GM23338 (cell line): Measurements from ENCODE around the gene LTBP4. TPM values are rescaled to one million over a fixed set of nuclear protein-coding genes. Genes with fewer than 3 reads are reported as not detected.

Experiments
- ATAC-seq: fragments of 200-7000 bp; cut with Tn5 transposase; 3 replicates; pipeline ENCODE4 v1.9.1; 2020
- DNase-seq: peaks from one replicate; pipeline ENCODE4 v3.0.0-alpha.2; 2015; ENCODE audit warnings: low spot score
- H2AFZ ChIP-seq: fragments of 200-600 bp; sonication (generic); 2 replicates; pipeline ENCODE4 v1.8.0; 2016; ENCODE audit warnings: antibody characterized with exemption, mild to moderate bottlenecking, moderate library complexity
- H3F3A ChIP-seq: fragments of 200-600 bp; sonication (generic); replicated peaks from 2 replicates; pipeline ENCODE4 v1.8.0; 2017; ENCODE audit warnings: antibody characterized with exemption, mixed run types, low read depth
- H3K27ac ChIP-seq: fragments of 200-600 bp; sonication (generic); 2 replicates; pipeline ENCODE4 v1.6.1; 2016; ENCODE audit warnings: low read depth
- H3K27me3 ChIP-seq: fragments of 200-600 bp; sonication (generic); 2 replicates; pipeline ENCODE4 v1.8.0; 2016; ENCODE audit warnings: mild to moderate bottlenecking, mixed run types, moderate library complexity; ENCODE audit not compliant: insufficient read depth
- H3K36me3 ChIP-seq: fragments of 200-600 bp; sonication (generic); 2 replicates; pipeline ENCODE4 v1.8.0; 2016; ENCODE audit warnings: mild to moderate bottlenecking; ENCODE audit not compliant: insufficient read depth
- H3K4me1 ChIP-seq: fragments of 200-600 bp; sonication (generic); 2 replicates; pipeline ENCODE4 v1.8.0; 2016; ENCODE audit warnings: mild to moderate bottlenecking, moderate library complexity; ENCODE audit not compliant: insufficient read depth
- H3K4me2 ChIP-seq: fragments of 200-600 bp; sonication (generic); 2 replicates; pipeline ENCODE4 v1.7.1; 2017; ENCODE audit warnings: mixed run types
- H3K4me3 ChIP-seq: fragments of 200-600 bp; sonication (generic); 2 replicates; pipeline ENCODE4 v1.6.1; 2016; ENCODE audit warnings: mixed run types
- H3K79me2 ChIP-seq: fragments of 200-600 bp; sonication (generic); replicated peaks from 2 replicates; pipeline ENCODE4 v1.8.0; 2017; ENCODE audit warnings: mild to moderate bottlenecking; ENCODE audit not compliant: insufficient read depth
- H3K9me2 ChIP-seq: fragments of 200-600 bp; sonication (generic); 2 replicates; pipeline ENCODE4 v1.8.0; 2017; ENCODE audit not compliant: insufficient read depth
- H4K20me1 ChIP-seq: fragments of 200-600 bp; sonication (generic); replicated peaks from 2 replicates; pipeline ENCODE4 v1.8.0; 2017; ENCODE audit warnings: mild to moderate bottlenecking; ENCODE audit not compliant: insufficient read depth
- H3K27ac Mint-ChIP-seq: 2 replicates; pipeline ENCODE4 v1.8.0; 2020; ENCODE audit warnings: inconsistent platforms, mild to moderate bottlenecking, moderate library complexity, mixed read lengths
- H3K27me3 Mint-ChIP-seq: 3 replicates; pipeline ENCODE4 v1.8.0; 2022; ENCODE audit warnings: low read depth, mild to moderate bottlenecking, moderate library complexity, mixed read lengths, inconsistent platforms; ENCODE audit not compliant: insufficient read depth, poor library complexity
- H3K36me3 Mint-ChIP-seq: 3 replicates; pipeline ENCODE4 v1.8.0; 2021; ENCODE audit warnings: low read depth, mild to moderate bottlenecking, inconsistent platforms, moderate library complexity, mixed read lengths
- H3K4me1 Mint-ChIP-seq: 3 replicates; pipeline ENCODE4 v1.8.0; 2020; ENCODE audit warnings: mild to moderate bottlenecking, inconsistent platforms, mixed read lengths
- H3K4me3 Mint-ChIP-seq: 3 replicates; pipeline ENCODE4 v1.8.0; 2021; ENCODE audit warnings: moderate library complexity, mild to moderate bottlenecking, inconsistent platforms, mixed read lengths
- H3K9me3 Mint-ChIP-seq: 3 replicates; pipeline ENCODE4 v1.8.0; 2020; ENCODE audit warnings: moderate library complexity, mild to moderate bottlenecking, inconsistent platforms, mixed read lengths
- CREB1 ChIP-seq: fragments of 250-450 bp; sonication (Bioruptor Pico); IDR thresholded peaks from 2 replicates; pipeline ENCODE4 v1.5.0; 2020; ENCODE audit warnings: low read depth, mild to moderate bottlenecking, moderate library complexity
- EZH2 ChIP-seq: fragments of 200-600 bp; sonication (generic); IDR thresholded peaks from one replicate; pipeline ENCODE4 v1.8.0; 2017; ENCODE audit warnings: antibody characterized with exemption, mild to moderate bottlenecking, low read depth; ENCODE audit not compliant: unreplicated experiment
- EZH2phosphoT487 ChIP-seq: fragments of 200-600 bp; sonication (generic); IDR thresholded peaks from one replicate; pipeline ENCODE4 v1.8.1; 2018; ENCODE audit warnings: antibody characterized with exemption; ENCODE audit not compliant: unreplicated experiment
- NANOG ChIP-seq: IDR thresholded peaks from 2 replicates; pipeline ENCODE4 v1.6.1; 2016; ENCODE audit warnings: antibody characterized with exemption, borderline replicate concordance
- POLR2AphosphoS5 ChIP-seq: IDR thresholded peaks from 2 replicates; pipeline ENCODE4 v1.6.1; 2016; ENCODE audit warnings: antibody characterized with exemption, low read depth
- STAT1 ChIP-seq: IDR thresholded peaks from one replicate; pipeline ENCODE4 v1.6.1; 2016; ENCODE audit warnings: antibody characterized with exemption; ENCODE audit not compliant: unreplicated experiment
- polyA plus RNA-seq: library from polyadenylated mRNA; unstranded; fragments of >200 nt; fragmentation: Nextera tagmentation; extraction: Ambion mirVana; gene quantifications from 2 replicates; pipeline ENCODE4 v1.2.1, GENCODE V29; 2016
- total RNA-seq: library from RNA; depleted of rRNA; stranded (reverse); fragments of >200 nt; shearing (Covaris generic); gene quantifications from 2 replicates; pipeline ENCODE4 v1.2.3, GENCODE V29; 2014
- TF ChIP-seq, protein P1 (sequence below): IDR thresholded peaks from 2 replicates; pipeline ENCODE4 v1.6.1; 2016; ENCODE audit warnings: antibody characterized with exemption

The LTBP4 gene
- total and polyA plus RNA-seq, 2 experiments from 2014 or later = 50.3 to 65.0 TPM

DNA sequence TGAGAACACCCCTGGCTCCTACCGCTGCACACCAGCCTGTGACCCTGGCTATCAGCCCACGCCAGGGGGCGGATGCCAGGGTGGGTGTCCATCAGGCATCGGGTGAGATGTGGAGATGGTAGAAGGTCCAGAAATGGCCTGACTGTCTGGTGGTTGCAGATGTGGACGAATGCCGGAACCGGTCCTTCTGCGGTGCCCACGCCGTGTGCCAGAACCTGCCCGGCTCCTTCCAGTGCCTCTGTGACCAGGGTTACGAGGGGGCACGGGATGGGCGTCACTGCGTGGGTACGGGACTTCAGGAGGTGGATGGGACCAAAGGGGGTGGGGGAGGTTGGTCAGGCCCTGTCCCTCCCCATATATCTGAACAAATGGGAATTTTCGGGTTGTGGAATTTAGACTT, 15.8 kb downstream of the LTBP4 start:
- Mint-ChIP-seq H3K27me3 (peaks cover 29% of the 10 kb centered on the region), H3K36me3 (peaks cover 29% of the 10 kb centered on the region)
- peaks cover 8% of the 10 kb centered on the region; the same call in 1 of the 2 replicates for H3K36me3 ChIP-seq

DNA sequence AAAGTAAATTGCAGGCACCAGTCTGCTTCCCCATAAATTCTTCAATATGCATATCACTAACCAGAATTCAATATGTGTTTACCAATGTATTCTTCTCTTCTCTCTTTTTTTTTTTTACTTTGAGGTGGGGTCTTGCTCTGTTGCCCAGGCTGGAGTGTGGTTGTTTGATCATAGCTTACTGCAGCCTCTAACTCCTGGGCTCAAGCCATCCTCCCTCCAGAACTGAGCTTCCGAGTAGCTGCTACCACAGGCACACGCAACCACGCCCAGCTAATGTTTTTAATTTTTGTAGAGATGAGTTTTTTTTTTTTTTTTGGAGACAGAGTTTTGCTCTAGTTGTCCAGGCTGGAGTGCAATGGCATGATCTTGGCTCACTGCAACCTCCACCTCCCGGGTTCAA, 16.8 kb downstream of the LTBP4 start:
- peaks cover 4% of the 10 kb centered on the region; the same call in 1 of the 2 replicates for H3K4me1 ChIP-seq
- H4K20me1 ChIP-seq = peaks cover 5% of the 10 kb centered on the region
- H2AFZ ChIP-seq = no peak overlapping the region
- H3K4me2 ChIP-seq = no peak overlapping the region
- peaks cover 6% of the 10 kb centered on the region; the same call in 2 of the 3 replicates for H3K4me1 Mint-ChIP-seq
- no peaks in the 10 kb centered on the region; the same call in 2 of the 3 replicates for H3K9me3 Mint-ChIP-seq
- peaks cover 20% of the 10 kb centered on the region for H3K27me3 Mint-ChIP-seq
- H3K27ac Mint-ChIP-seq = no peak overlapping the region
- no peak overlapping the region for H3K4me3 ChIP-seq
- DNase-seq (no peak), ATAC-seq (no peak)
- no peak overlapping the region for H3K4me3 Mint-ChIP-seq
- H3F3A ChIP-seq = peaks cover 14% of the 10 kb centered on the region; the same call in 1 of the 2 replicates
- H3K79me2 ChIP-seq = no peaks in the 10 kb centered on the region
- no peak overlapping the region for H3K27ac ChIP-seq
- peaks cover under 1% of the 10 kb centered on the region; the same call in 1 of the 2 replicates for H3K27me3 ChIP-seq
- H3K36me3 ChIP-seq = peaks cover 8% of the 10 kb centered on the region; the same call in 1 of the 2 replicates
- H3K36me3 Mint-ChIP-seq = peaks cover 31% of the 10 kb centered on the region
- no peak for TF ChIP-seq EZH2phosphoT487
- no peak for TF ChIP-seq CREB1 (CRISPR knock-in tag)
- TF ChIP-seq POLR2AphosphoS5 = no peak
- TF ChIP-seq, protein P1, sequence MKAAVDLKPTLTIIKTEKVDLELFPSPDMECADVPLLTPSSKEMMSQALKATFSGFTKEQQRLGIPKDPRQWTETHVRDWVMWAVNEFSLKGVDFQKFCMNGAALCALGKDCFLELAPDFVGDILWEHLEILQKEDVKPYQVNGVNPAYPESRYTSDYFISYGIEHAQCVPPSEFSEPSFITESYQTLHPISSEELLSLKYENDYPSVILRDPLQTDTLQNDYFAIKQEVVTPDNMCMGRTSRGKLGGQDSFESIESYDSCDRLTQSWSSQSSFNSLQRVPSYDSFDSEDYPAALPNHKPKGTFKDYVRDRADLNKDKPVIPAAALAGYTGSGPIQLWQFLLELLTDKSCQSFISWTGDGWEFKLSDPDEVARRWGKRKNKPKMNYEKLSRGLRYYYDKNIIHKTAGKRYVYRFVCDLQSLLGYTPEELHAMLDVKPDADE = no peak
- no peak for TF ChIP-seq STAT1
- no peaks in the 10 kb centered on the region for H3K9me2 ChIP-seq

More for the DNA sequence above, 15.8 kb downstream of the LTBP4 start:
- DNase-seq (no peak), ATAC-seq (no peak)
- peaks cover 13% of the 10 kb centered on the region for H3K4me1 Mint-ChIP-seq
- H3K27me3 ChIP-seq = peaks cover 11% of the 10 kb centered on the region
- H3K79me2 ChIP-seq = no peaks in the 10 kb centered on the region
- H3F3A ChIP-seq = peaks cover 15% of the 10 kb centered on the region; the same call in 1 of the 2 replicates
- no peak overlapping the region for H3K4me3 ChIP-seq
- H3K27ac ChIP-seq = no peak overlapping the region
- no peak for TF ChIP-seq EZH2phosphoT487
- no peak for TF ChIP-seq CREB1 (CRISPR knock-in tag)
- TF ChIP-seq POLR2AphosphoS5 = no peak
- TF ChIP-seq STAT1 = no peak
- TF ChIP-seq, protein P1 = no peak
- TF ChIP-seq NANOG = no peak
- no peak for TF ChIP-seq EZH2
- no peak overlapping the region for H2AFZ ChIP-seq
- H3K4me1 ChIP-seq = peaks cover 3% of the 10 kb centered on the region; the same call in 1 of the 2 replicates
- no peak overlapping the region for H3K4me2 ChIP-seq
- H3K9me3 Mint-ChIP-seq = no peaks in the 10 kb centered on the region; the same call in 1 of the 3 replicates
- H3K27ac Mint-ChIP-seq = no peak overlapping the region
- peaks cover 5% of the 10 kb centered on the region for H4K20me1 ChIP-seq
- no peak overlapping the region for H3K4me3 Mint-ChIP-seq
- no peaks in the 10 kb centered on the region for H3K9me2 ChIP-seq
